Stimulated activated CD8-positive, alpha-beta memory T cell treated with anti-CD3 and anti-CD28 coated beads, Interleukin-7, amount 100 ng/mL, for 4 hours (primary cell): Measurements from ENCODE around the gene GRID1.

Experiments
- DNase-seq, 2 donors: peaks; one replicate each; pipeline ENCODE4 v3.0.0-alpha.2; 2020; ENCODE audit warnings: low read depth in 2 of 2

GRID1 gene

GRCh38 chr10:86168256-86168655 is 198.3 kb downstream of the GRID1 start:
- no peak for DNase-seq

GRCh38 chr10:86167762-86168128 is 198.8 kb downstream of the GRID1 start:
- DNase-seq = no peak

- DNase-seq = no peak
Measured at GRCh38 chr10:86167121-86167761, 199.4 kb downstream of the GRID1 start.

DNA sequence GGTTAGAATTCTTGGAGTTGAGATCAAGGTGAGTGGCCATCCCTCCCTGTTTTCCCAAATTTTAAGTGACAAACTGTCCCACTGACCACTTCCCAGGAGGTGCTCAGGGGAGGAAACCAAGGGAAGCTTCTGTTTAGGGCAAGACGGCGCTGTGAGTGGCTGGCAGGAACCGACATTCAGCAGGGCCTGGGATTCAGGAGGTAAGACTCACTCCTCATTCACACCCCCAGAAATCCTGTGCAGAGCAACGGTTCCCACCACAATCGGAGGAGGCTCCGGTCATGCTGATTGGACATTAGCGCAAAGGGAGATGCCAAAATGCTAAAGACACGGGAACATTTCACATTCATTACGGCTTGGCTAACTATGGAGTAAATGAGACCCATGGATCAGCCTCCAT is 200.9 kb downstream of the GRID1 start:
- no peak for DNase-seq

DNA sequence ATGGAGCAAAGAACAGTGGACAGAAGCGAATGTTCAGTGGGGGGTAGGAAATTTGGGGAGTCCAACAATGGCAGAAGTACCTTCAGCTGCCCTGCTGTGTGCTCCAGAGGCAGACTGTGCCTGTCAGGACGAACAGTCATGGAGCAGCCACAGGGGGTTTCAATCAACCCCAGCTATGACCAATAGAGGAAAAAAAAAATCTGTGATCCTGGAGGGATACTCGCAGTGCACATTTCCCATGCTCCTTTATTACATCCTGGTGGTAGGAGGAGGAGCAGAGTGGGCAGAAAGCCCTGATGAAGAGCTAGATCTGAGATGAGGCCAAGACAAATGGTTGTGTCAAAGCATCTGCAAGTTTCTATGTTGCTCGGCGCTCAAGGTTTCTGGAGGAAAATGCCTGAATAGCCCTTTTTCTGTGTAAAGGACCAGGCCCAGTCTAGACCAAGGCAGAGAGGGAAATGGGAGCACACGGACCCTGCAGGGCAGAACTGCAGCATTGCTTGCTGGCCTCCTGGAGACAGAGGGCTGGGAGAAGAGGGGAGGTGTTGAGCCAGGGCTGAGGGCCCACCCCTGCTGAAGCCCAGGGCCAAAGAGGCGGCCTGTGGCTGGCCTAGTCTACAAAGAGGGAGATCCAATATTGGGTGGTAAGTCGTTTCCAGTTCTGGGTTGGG is 201.5 kb downstream of the GRID1 start:
- no peak for DNase-seq

- no peak for DNase-seq
Measured at GRCh38 chr10:86164174-86164774, 202.3 kb downstream of the GRID1 start.

- DNase-seq = no peak
Measured at GRCh38 chr10:86163522-86164173, 202.9 kb downstream of the GRID1 start.

- no peak for DNase-seq
Measured at GRCh38 chr10:86162696-86163400, 203.7 kb downstream of the GRID1 start.

DNA sequence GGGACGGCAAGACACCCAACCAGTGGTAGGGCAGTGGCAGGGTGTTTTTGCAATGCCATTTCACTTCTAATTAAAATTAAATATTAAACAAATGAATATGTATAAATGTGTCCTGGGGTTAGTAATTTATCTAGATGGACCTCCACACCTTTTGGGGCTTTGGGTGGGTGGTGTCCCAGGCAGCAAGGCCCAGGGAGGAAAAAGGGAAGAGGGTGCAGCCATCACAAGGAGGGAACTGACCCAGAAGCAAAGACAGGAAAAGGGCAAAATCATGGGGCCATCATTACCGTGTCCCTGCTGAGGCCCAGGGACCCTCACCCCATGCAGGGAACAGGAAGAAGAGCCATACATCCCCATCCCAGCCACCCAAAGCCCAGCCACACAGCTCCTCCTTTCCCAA is 204.6 kb downstream of the GRID1 start:
- no peak for DNase-seq

DNA sequence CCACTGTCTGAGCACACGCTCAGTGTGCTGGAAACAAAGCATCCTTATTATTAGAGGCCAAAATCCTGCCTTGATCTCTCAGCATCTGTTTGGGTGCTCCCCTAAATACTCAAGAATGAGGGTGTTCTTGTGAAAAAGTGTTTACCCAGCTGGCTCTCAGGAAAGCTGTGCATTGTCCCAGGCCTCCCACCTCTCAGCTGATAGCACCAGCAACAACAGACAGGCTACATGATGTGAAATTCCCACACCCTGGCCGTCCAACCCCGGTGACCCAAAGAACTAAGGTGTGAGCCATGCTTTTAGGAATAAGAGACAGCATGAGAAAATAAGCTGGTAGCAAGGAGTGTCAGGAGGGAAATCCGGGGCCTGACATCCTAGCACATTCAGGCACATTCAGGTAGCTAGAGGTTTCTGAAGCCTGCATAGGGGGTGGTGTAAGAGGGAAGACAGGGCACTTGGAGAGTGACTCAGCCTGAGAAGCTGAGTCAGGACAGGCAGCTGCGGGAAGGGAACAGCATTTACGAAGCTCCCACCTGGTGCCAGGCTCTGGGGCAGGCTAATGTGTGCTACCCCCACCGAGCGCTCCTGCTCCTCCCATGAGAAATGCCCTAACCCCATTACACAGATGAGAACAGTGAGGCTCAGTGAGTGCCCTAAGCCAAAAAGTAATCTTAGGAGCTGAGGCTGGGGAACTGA is 205.6 kb downstream of the GRID1 start:
- no peak for DNase-seq

- DNase-seq = no peak
Measured at GRCh38 chr10:86159797-86160196, 206.8 kb downstream of the GRID1 start.

GRCh38 chr10:86155054-86155921 is 211.3 kb downstream of the GRID1 start:
- no peak for DNase-seq

DNA sequence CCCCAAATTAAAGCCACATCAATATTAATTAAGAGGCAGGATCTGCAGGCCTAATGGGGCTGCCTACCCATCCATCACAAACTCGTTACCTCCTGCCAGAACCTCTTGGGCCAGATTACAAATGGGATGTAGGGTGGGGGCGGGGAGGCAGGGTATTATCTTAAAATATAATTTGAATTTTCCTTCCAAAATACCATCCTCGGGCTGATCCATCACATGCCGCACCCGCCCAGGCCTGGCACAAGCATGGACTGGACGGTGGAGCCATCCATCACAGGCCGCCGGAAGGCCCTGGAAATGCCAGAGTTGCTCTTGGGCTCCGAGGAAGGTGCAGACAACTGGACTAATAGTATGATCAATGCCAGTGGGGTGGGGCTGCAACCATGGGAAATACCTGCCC is 212.8 kb downstream of the GRID1 start:
- no peak for DNase-seq

- DNase-seq = no peak
Measured at GRCh38 chr10:86152911-86153310, 213.7 kb downstream of the GRID1 start.

GRCh38 chr10:86152354-86152753 is 214.2 kb downstream of the GRID1 start:
- DNase-seq = no peak

DNA sequence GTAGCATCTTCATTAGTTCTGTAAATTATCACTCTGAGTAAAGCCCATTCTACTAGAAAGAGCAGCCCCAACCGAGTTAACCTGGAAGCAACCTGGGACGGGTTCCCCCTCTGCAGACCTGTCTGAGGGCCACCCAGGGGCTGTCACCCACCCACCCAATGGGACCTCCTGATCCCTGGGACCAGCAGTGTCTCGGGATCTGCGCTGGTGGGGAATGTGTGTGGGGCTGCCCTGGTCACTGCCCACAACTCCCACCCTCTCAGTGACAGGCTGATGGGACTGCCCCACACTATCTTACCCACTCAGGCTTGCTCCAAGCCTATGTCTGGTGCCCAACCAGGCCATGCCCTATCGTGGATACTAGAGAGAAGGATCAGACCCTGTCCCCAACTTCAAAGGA is 215.0 kb downstream of the GRID1 start:
- no peak for DNase-seq

DNA sequence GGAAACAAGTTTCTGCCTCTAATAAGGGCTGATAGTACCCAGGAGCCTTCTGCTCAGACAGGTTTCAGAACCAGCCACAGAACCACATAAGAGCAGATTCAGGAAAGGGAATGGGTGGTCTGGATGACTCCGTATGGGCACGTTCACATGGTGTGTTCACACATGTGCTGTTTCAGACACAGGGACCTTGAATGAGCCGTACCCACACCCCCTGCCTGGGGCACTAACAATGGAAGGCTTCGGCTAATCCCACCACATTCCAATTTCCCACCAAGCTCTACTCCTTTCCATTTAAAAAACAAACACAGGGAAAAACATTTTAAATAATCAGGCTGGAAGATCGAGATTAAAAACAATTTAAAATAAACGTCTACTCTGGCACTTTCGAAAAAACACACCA is 217.3 kb downstream of the GRID1 start:
- no peak for DNase-seq

- no peak for DNase-seq
Measured at GRCh38 chr10:86148117-86148516, 218.5 kb downstream of the GRID1 start.

GRCh38 chr10:86144301-86144700 is 222.3 kb downstream of the GRID1 start:
- DNase-seq = no peak

DNA sequence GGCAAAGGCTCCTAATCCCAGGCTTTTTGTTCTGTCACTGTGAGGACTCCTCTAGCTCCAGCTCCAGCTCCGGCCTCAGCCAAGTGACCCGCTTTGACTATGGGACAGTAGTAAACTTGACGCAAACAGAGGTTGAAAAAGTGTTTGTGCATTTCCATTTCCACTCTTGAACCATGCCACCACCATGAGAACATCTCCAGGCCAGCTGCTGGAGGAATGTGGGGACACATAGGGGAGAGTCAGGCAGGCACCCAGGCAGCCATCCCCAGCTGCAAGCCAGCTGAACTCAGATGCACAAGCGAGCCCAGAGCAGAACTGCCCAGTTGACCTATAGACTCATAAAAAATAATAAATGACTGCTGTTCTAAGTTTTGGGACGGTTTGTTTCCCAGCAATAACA is 224.7 kb downstream of the GRID1 start:
- DNase-seq = no peak
